Activated gamma-delta T cell treated with anti-CD3 and anti-CD28 coated beads, Interleukin-2, amount 50 U/mL, for 16 hours (primary cell): Measurements from ENCODE around the gene PIK3CB.
A peak's percentile ranks its signal among the peaks of the same experiment; 100 is the strongest.
"Not testable (repeated sequence)": the region's sequence is repeated elsewhere in the genome, so short reads cannot be mapped to it uniquely, and the experiment has no call there.

Source experiments
- DNase-seq: peaks from one replicate; pipeline ENCODE4 v3.0.0-alpha.2; 2020; ENCODE audit warnings: low read depth

Gene PIK3CB

DNA sequence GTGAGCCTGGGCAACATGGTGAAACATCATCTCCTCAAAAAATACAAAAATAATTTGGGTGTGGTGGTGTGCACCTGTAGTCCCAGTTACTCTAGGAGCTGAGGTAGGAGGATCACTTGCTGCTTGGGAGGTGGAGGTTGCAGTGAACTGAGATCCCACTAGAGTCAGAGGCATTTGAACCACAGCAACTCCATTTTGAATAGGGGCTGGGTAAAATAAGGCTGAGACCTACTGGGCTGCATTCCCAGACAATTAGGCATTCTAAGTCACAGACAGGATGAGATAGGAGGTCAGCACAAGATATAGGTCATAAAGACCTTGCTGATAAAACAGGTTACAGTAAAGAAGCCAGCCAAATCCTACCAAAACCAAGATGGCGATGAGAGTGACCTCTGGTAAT lies 12.1 kb upstream of the PIK3CB start:
- DNase-seq: not testable (repeated sequence)

DNA sequence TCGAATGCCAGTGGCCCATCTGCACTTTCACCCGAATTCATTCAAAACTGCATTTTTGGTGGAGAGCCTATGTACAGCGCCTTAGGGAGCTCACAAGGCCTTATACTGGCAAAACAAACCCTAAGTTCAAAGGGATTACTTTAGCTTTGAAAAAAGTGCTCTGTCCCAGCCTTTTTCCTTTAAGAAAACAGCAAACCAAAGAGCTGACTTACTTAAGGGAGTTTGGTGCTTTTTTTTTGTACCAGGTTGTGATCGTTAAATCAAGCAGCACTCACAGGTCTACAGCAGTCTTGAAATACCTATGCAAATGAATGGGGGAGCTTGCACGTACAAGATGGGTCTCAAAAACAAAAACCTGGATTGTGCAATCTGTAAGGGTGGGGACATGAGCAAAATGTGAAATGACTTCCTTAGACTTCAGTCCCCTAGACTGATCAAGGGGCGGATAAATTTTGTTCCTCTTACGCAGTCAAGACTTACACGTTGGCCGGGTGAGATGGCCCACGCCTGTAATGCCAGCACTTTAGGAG lies 11.6 kb upstream of the PIK3CB start:
- DNase-seq: no peak

DNA sequence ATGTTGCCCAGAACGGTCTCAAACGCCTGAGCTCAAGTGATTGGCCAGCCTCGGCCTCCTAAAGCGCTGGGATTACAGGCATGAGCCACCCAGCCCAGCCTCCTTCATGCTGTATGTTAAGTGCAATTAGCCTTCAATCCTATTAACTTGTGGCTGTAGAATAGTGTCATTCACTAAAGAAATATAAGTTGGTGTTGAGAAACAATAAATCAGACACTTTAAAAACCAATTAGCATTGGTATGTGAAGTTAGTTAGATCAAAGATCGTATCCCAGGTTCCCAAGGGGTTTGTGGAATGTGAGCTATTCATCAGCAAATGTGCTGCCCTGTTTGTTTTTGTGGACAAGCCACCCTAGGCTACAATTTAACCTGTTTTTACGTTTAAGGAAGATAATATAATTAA lies 11.0 kb upstream of the PIK3CB start:
- DNase-seq: no peak

DNA sequence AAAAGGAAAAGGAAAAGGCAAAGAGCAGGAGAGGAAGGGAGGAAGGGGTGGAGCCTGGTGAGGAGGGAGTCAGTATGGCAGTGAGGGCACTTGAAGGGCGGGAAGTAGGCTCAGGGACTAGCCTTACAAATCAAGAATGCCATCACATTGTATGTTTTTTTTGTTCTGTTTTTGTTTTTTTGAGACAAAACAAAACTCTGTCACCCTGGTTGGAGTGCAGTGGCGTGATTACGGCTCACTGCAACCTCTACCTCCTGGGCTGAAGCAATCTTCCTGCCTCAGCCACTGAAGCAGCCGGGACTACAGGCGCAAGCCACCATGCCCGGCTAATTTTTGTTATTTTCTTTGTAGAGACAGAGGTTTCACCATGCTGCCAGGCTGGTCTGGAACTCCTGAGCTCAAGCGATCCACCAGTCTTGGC lies 10.5 kb upstream of the PIK3CB start:
- no peak for DNase-seq

DNA sequence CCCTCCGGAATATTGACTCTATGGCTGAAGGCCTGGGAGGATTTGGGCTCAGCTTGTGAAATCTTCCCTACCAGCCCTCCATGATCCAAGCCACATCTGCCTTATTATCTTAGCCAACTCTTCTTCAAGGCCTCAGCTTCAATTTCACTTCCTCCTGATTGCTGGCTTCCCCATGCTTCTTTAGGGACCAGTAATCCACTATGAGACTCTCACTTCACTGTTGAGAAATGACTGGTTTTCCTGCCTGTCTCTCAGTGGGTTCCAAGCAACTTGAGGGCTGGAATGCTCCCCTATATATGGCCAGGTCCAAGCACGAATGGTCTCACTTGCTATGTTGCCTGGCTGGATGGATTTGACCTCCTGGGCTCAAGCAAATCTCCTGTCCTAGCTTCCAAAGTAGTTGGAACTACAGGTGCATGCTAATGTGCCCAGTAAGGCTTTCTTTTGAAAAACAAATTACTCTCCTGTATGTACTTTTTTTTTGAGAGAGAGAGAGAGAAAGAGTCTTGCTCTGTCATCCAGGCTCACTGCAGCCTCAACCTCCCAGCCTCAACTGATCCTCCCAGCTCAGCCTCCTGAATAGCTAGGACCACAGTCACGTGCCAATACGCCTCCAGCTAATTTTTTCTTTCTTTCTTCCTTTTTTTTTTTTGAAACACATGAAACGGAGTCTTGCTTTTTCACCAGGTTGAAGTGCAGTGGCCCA lies 7.9 kb upstream of the PIK3CB start:
- DNase-seq: no peak

DNA sequence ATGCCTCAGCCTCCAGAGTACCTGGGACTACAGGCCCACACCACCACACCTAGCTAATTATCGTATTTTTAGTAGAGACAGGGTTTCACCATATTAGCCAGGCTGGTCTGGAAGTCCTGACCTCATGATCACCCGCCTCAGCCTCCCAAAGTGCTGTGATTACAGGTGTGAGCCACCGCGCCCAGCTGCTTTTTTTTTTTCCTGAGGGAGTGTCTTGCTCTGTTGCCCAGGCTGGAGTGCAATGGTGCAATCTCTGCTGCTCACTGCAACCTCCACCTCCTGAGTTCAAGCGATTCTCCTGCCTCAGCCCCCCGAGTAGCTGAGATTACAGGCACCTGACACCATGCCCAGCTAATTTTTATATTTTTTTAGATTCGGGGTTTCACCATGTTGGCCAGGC lies 3.7 kb upstream of the PIK3CB start:
- not testable (repeated sequence) for DNase-seq

DNA sequence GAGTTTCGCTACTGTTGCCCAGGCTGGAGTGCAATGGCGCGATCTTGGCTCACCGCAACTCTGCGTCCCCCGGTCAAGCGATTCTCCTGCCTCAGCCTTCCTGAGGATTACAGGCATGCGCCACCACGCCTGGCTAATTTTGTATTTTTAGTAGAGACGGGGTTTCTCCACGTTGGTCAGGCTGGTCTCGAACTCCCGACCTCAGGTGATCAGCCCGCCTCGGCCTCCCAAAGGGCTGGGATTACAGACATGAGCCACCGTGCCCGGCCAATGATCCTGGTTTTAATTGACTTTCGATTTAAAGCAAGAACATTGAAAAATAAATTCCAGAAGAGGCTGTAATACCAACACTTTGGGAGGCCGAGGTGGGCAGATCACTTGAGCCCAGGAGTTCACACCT lies 1.1 kb upstream of the PIK3CB start:
- not testable (repeated sequence) for DNase-seq

DNA sequence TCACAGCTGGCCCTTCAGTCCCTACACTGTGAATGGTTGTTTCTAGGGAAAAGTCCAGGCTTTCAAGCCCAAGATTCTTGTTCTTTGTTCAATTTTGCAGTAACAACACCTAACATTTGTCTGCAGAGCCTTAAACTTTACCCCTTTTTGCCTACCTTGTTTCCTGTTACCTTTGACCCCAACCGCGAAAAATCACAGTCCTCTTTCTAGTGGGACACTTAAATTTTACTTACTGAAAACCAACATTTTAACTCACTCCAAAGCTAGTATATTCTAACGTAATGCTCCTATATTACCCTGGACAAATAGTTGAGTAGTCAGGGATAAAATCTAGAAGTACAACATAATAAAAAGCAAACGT lies 649 bp upstream of the PIK3CB start:
- no peak for DNase-seq

DNA sequence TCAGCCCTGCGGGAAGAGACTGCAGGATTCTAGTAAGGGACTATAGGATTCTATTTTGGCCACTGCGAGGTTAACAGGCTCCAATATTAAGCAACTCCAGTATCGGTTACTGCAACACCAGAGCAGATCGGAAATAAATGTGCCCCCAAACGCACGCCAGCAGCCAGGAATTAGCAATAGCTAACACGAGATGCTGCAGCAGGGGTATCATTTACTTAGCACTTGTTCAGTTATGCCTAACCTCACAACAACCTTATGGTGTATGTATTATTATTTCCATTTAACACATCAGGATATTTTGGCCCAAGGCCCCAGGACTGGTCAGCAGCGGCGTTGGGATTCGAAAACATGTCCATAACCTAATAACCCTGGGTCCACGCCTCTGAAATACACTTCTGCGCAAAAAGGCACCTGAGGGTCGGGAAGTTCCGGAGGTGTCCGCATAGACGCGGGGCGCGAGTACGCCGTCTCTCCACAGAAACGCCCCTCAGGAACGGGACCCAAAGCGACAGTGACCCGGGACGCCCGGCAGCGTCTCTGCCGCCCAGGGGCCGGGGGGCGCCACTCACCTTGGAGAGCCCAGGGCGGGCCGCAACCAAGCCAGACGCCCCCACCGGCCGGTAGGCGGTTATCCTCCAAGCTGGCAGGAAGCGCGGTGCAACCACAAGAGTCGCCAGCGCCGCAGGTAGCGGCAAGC lies 681 bp downstream of the PIK3CB start:
- peak; percentile 29 for DNase-seq

DNA sequence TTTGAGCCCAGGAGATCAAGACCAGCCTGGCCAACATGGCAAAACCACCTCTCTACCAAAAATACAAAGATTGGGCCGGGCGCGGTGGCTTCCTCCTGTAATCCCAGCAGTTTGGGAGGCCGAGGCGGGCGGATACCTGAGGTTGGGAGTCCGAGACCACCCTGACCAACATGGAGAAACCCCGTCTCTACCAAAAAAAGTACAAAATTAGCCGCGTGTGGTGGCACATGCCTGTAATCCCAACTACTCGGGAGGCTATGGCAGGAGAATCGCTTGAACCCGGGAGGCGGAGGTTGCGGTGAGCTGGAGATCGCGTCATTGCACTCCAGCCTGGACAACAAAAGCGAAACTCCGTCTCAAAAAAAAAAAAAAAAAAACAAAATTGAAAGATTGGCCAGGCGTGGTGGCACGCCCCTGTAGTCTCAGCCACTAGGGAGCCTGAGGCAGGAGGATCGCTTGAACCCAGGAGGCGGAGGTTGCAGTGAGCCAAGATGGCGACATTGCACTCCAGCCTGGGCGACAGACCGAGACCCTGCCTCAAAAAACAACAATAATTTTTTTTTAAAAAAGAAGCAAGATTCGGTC lies 2.2 kb downstream of the PIK3CB start:
- DNase-seq: not testable (repeated sequence)

DNA sequence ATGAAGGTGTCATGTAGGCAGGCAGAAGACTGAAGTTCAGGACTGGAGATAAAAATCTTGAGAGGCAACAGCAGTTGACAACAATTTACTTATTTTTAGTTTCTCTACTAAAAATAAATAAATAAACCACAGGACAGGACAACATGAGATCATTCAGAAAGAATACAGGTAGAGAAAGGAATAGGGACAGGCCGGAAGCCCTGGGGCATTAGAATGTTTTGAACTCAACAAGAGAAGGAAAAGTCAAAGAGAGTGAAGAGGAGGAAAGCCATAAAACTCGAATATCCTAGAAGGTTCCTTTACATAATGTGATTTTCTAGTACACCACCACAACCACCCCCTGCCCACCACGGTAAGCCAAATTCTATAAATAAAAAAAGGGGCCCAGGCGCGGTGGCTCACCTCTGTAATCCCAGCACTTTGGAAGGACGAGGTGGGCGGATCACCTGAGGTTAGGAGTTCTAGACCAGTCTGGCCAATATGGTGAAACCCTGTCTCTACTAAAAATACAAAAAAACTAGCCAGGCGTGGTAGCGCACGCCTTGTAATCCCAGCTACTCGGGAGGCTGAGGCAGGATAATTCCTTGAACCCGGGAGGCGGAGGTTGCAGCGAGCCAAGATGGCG lies 4.7 kb downstream of the PIK3CB start:
- DNase-seq: no peak

DNA sequence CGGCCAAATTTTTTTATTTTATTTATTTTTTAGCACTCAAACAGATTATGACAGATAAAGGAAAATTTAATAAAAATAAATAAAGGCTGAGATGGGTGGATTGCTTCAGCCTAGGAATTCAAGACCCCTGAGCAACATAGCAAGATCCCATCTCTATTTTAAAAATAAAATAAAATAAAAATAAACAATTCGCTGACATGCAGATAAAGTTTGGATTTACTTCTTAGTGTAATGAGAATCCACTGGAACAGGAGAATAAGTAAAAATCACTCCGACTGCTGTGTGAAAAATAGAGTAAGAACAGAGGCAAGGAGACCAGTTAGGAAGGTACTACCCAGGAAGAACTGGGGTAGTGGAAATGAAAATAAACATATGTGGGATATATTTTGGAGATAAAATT lies 5.6 kb downstream of the PIK3CB start:
- DNase-seq: no peak

DNA sequence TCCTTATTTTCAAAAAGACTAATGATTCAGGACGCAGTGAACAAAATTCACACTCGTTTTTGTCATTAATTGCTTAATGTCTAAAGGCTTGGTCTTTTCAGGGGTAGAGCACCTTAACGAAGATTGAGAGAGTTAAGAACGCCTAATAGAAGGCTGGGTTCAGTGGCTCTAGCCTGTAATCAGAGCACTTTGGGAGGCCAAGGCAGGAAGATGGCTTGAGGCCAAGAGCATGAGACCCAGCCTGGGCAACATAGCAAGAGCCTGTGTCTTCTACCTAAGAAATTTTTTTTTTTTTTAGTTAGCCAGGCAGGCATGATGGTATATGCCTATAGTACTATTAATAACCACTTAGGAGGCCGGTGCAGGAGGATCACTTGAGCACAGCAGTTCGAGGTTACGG lies 7.5 kb downstream of the PIK3CB start:
- DNase-seq: no peak

DNA sequence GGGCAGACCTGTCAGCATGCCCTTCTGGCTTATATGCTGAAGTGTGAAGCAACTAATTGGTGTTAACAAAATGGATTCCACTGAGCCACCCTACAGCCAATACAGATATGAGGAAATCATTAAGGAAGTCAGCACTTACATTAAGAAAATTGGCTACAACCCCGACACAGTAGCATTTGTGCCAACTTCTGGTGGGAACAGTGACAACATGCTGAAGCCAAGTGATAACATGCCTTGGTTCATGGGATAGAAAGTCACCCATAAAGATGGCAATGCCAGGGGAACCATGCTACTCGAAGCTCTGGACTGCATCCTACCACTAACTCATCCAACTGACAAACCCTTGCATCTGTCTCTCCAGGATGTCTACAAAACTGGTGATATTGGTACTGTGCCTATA lies 9.4 kb downstream of the PIK3CB start:
- DNase-seq: no peak

DNA sequence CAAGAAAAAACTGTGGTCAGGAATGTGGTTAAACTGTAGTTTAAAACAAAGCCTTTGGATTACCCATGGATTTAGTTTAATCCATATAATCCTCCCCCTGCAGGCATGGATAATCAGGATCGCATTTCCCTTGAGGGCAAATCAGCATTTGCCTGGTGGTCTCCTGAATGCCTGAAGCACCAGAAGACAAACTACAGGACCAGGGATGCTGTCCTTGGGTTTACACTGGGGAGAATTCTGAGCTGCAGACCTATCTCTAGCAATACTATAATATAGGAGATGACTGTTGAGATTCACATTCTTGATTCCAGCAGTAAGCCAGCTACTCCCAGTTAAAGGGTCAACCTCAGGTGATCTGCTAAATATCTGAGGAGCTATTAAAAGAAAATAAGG lies 10.6 kb downstream of the PIK3CB start:
- DNase-seq: no peak

DNA sequence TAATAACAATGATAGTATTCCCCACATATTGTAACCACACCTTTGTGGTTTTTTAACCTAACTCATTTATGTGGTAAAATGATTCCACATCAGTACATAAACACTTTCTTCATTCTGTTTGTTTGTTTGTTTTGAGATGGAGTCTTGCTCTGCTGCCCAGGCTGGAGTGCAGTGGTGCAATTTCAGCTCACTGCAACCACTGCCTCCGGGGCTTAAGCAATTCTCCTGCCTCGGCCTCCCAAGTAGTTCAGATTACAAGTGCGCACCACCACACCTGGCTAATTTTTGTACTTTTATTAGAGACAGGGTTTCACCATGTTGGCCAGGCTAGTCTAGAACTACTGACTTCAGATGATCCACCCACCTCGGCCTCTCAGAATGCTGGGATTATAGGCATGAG lies 14.3 kb downstream of the PIK3CB start:
- DNase-seq: not testable (repeated sequence)

DNA sequence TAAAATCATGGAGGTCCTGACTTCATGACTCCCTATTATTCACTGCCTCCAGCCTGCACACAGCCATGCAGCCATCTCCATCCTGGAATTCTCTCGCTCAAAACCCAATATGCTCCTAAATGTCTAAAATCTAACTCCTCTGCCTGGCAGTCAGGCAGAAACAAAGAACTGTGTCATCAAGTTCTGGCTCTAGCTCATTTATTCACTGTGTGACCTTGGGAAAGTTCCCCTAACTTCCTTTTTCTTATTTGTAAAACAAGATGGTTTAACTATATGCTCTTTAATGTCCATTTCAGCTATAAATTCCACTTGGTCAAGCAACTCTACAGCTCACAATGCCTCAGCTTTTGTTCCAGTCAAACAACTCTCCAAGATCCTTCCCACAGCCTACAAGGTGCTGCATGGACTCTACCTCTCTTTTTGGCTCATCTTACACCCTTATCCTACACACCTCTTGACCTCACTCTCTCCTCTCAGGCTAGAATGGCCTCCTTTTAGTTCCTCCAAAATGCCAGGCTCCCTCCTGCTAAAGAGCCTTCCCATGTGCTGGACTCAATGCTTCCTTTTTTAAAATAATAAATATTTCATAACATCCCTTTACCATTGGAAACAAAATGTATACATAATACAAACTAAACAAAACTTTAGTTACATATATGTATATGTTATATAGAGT lies 16.4 kb downstream of the PIK3CB start:
- no peak for DNase-seq

DNA sequence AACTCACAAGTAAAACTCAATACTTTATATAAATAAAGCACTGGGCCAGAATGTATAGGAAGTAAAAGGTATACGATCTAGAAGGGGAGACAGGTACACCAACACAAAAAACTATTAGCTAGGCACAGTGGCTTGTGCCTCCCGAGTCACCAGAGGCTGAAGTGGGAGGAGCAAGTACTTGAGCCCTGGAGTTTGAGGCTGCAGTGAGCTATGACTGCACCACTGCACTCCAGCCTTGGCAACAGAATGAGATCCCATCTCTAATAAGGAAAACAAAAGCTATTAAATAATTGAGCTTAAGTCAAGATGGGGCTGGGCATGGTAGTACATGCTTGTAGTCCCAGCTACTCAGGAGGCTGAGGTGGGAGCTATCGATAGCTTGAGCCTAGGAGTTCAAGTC lies 17.0 kb downstream of the PIK3CB start:
- DNase-seq: no peak

DNA sequence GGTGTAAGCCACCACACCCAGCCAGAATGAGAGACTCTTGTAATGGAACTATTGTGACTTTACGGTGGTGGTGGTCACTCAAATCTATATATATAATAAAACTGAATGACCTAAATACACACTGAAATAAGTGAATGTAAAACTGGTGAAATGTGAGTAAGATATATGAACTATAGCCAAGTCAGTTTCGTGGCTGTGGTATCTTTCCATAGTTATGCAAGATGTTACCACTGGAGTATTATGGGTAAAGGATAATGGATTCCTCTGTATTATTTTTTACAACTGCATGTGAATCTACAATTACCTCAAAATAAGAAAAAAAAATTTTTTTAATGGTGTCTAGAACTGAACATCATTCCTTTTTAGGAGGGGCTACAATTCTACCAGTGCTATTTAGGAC lies 21.9 kb downstream of the PIK3CB start:
- no peak for DNase-seq

DNA sequence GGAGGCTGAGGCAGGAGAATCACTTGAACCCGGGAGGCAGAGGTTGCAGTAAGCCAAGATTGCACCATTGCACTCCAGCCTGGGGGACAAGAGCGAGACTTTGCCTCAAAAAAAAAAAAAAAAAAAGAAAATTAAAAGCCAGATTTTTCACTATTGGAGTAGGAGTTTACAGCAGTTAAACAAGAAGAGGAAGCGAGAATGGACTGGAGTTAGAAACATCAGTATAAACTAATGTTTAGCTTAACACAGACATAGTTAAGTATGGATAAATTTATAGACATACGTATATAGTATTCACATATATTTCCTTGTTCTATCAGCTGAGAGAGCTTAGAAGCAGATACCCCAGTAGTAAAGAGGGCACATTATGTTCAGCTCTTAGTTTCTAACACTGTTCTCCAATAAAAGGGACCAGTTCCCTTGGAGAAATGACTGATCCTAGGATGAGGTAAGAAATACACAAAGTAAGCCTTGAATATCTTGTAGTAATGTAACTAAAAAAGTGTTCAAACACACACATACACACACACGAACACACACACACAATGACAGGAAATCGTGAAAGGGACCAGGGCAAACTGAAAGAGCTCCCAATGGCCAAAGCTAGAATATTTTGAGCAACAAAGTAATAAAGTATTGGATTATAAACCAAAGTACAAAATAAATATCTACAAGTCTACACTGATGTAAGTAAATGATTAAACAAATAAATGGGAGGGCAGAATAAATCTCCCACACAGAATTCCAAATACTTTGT lies 25.1 kb downstream of the PIK3CB start:
- no peak for DNase-seq

DNA sequence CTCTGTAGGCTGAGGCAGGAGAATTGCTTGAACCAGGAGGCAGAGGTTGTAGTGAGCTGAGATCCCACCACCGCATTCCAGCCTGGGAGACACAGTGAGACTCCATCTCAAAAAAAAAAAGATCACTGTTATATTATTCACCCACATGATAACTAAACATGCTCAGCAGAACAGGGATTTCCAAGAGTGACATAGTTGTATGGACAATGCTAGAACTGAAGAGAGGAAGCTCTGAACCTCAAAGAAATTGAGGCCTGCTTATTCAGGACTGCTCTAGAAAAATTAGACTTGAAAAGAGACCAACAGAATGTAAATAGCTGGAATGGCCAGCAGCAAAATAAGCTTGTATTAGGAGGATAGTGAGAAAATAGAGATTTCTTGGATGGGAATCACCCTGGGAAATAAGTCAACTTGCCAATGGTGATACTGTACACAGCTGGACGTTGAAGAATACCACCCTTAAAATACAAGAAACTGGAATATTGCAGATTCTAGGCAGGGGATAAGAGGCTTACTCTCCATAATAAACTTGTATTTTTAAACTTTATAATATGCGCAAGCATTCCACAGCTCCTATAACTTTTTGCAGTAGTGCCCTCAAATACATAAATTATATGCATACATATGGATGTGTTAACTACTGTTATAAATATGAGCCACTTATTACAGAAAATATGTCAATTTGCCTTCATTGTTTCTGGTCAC lies 28.2 kb downstream of the PIK3CB start:
- DNase-seq: no peak
